ENCODE results near the gene PUM1.
A peak's percentile ranks its signal among the peaks of the same experiment; 100 is the strongest.

Gene PUM1

DNA sequence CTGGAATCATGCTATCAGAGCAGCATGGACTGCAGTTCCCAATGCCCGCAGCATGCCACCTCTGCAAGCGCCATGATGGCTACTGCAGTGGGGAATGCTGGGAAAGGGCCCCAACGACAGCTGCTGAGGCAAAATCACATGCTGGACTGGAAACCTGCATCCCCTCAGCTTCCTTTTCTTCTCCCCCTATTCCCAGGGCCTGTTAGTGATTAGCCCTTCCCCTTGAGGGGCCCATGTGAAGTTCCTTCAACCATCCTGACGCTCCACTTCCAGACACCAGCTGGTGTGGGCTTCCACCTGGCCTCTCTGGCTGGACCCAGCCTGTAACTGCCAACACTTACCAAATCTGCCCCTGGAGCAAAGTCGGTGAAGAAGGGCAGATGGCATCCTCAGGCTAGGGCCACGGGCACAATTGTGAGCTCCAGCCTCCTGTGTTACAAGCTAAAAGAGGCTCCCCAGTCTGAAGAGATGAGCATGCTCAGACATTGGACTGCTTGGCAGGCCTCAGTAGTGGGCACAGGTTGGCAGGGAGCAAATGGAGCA is 134.8 kb downstream of the PUM1 start:
- no peak for DNase-seq (ENCODE audit: low read depth, low spot score)

DNA sequence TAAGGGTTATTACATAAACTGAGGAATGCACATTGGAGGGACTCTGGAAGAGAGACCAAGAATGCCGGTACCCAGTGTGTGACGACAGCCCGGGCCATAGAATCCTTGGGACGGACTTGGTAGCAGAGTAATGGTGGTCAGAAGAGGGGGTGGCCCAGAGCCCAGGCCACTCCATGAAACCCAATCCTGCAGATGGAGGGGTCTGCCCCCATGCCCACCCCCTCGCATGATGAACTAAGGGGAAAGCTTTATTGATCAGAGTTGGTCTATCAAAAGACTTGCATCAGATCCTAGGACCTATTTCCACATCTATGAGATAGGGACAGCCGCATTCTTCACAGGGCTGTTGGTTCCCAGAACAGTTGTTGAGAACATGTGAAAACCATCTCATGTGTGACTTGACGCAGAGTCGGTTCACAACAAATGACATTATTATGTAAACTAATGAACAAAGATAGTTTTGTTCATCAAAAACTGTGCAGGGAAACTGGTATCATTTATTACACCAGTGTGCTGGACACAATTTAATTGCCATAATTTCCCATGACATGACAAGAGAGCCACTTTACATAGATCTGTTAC is 135.5 kb downstream of the PUM1 start:
- DNase-seq (ENCODE audit: low read depth, low spot score): no peak

DNA sequence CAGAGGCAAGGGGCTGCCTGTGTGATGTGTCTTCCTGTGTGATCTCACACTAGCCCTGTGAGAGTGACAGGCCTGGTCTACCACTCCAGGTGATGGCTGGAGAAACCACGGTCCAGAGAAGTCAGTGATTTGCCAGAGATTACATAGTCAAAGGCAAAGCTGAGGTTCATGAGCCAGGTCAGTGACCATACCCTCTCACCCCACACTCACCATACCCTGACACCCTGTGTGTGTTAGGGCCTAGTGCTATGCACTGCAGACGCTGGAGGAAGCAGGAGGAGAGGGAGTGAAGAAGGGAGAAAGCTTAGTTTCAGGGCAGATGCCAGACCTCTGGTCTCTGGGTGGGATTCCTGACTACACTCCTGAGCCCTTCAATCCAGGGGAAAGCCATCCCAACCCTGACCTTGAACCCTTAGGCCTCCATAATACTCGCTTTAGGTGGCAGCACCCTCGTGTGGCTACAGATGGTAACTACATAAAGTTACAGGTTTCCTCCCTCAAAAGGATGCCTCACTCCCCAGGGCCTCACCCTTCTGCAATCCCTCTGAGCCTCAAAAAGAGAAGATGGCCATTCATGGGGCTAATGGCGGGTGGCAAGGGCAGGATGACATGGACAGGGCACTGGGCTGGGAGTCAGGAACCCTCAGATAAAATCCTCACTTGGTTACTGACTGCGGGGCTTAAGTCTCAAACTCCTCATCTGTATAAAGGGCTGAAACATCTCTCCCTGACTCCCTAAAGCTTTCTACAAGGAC is 136.2 kb downstream of the PUM1 start:
- peak; percentile 62 for DNase-seq (ENCODE audit: low read depth, low spot score)

DNA sequence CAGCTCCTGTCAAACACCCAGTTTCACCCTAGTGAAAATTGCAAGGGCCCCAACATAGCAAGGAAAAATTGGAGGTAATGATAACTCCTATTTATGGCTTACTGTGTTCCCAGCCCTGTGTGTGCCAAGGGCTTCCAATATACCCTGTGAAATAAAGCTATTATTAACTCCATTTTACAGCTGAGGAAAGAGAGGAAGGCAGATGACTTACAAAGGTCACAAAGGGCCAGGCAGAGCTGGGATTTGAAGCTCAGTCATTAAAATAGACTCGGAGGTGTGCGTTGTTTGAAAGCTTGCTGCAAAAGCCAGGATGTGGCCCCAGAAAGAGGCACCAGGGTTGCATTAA is 136.8 kb downstream of the PUM1 start:
- DNase-seq (ENCODE audit: low read depth, low spot score): no peak

DNA sequence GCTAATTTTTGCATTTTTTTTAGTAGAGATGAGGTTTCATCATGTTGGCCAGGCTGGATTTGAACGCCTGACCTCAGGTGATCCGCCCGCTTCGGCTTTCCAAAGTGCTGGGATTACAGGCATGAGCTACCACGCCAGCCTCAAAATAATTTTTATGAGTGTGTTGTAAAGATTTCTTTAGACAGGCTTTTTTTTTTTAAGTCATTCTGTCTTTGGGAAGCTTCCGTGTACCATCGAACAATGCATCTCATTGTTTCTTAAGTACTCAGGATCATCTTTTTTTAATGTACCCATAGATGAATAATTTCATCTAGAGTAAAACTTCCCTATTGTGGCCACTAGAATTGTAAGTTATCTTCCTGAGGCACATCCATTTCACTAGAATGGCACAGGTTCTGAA is 137.3 kb downstream of the PUM1 start:
- no peak for DNase-seq (ENCODE audit: low read depth, low spot score)

DNA sequence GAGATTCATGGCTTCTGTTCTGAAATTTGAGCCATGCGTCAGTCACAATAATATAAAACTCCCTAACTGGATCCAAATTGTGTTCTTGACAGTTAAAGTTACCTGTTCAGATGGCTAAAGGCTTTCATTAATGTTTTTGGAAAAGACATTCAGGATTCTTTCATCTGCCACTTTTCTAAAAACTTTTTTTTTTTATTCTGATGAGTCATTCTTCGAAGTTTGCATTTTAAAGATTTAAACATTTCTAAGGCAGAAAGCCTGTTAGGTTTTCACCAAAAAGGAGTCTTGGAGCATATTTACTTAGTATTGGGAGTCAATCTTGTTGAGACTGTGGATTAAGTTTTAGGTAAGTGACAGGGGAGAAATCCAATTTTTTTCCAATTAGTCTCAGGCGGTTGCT is 138.1 kb downstream of the PUM1 start:
- no peak for DNase-seq (ENCODE audit: low read depth, low spot score)

DNA sequence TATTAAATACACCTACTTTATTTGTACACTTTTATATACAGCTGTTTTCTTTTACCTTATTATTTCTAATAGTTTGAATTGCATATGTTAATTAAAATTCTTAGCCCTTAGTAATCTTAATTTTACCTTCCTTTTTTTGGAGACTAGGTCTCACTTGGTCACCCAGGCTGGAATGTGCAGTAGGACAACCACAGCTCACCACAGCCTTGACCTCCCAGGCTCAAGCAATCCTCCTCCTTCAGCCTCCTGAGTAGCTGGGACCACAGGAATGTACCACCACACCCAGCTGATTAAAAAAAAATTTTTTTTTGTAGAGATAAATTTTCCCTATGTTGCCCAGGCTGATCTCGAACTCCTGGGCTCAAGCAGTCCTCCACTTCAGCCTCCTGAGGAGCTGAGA is 141.9 kb downstream of the PUM1 start:
- DNase-seq (ENCODE audit: low read depth, low spot score): no peak

DNA sequence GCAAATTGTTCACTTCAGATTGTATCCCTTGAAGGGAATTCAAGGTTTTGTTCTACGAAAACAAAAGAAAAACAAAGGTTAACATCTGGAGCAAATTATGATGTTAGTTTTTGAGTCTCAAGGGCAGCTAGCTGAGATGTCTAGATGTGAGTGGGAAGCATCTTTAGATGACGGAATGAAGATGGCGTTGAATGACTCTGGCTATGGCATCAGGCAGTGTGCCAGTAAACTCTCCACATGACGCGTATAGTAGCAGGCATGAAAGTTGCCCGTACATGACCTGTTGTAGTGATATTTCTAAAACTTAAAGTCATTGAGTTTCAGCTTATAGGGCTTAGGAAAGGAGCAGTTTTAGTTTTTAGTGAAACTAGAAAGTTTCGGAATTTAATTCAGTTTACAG is 144.7 kb downstream of the PUM1 start:
- DNase-seq (ENCODE audit: low read depth, low spot score): no peak

DNA sequence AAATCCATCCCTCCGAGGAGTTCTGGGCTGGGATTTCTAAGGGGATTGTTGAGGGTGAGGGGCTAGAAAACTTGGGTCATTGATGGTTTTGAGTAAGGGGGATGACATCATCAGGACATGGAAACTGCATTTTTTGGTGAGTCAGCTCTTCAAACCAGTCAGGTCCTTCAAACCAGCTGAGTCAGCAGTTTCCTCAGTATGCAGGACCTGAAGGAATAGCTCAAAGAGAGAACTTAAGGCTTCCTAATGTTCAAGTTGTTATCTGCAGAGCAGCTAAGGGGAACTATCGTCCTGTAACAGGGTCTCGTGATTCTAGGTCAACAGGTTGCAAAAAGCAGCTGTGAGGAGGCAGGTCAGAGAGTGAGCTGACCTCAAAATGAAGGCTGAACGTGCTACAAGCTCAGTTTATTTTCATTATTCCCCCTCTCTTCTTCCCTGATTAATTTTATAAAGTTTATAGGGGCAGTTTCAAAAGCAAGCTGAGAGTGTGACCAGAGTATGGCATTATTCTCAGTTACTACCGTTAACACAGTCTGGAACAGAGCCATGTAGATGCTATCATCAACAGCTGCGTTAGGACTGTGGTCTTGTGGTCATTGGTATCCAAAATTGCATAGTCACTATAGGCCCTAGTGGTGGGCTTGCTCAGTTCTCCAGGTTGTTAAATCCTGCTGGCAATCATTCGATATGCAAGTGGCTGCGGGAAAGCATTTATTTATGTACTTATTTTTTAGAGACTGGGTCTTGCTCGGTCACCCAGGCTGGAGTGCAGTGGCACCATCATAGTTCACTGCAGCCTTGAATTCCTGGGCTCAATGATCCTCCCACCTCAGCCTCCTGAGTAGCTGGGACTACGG is 146.3 kb downstream of the PUM1 start:
- peak; percentile 52 for DNase-seq (ENCODE audit: low read depth, low spot score)

DNA sequence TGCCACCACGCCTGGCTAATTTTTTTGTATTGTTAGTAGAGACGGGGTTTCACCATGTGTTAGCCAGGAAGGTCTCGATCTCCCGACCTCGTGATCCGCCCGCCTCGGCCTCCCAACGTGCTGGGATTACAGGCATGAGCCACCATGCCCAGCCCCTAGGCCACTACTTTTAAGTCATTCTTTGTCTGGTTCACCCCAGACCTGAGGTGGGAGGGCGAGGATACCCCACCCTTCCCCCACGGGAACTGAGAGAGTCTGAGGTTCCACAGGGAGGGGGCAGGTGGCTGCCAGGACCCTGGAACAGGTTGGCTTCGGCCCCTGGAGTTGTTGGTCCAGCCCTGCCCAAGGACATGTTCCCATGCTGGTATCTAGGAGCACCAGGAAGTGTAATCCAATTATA is 149.2 kb downstream of the PUM1 start:
- no peak for DNase-seq (ENCODE audit: low read depth, low spot score)

DNA sequence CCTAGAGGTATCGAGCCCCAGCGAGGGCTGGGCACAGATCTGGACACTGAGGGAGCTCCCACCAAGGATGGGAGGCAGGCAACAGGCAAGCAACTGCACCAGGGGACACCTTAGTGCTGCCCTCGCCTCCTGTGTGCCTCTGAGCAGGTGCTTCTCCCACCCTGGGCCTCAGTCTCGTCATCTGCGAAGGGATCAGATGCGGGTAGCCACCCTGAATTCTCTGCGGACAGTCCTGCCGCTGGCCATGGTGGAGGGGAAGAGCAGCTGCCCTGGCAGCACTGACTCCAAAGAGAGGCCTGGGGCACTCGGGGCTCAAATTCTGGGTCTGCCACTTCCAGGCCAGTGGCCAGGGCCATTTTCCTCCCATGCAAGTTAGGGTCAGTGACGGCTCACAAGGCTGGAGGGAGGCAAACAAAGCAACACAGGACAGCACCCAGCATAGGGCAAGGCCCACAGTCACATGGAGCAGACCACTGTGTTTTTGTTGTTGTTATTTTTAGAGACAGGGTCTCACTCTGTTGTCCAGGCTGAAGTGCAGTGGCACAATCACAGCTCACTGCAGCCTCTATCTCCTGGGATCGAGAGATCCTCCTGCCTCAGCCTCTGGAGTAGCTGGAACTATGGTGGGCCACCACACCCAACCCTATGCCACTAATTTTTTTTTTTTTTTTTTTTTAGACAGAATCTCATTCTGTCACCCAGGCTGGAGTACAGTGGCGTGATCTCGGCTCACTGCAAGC is 149.9 kb downstream of the PUM1 start:
- DNase-seq (ENCODE audit: low read depth, low spot score): no peak

DNA sequence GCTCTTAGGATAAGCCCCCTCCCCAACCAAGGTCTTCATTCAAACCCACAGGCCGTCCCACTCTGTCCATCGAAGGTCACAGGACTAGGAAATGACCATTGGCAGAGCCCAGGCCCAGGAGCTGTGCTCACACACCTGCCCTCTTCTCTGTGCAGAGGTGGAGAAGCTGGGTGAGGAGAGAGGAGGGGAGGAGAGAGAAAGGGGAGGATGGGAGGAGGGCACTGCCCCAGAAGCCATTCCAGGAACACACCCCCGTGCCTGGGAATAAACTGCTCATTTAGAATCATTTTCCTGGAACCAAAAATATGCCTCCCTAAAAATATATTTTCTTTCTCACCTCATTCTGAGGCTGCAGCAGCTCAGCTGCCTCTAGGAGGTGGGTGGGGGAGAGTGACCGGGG is 150.6 kb downstream of the PUM1 start:
- no peak for DNase-seq (ENCODE audit: low read depth, low spot score)

DNA sequence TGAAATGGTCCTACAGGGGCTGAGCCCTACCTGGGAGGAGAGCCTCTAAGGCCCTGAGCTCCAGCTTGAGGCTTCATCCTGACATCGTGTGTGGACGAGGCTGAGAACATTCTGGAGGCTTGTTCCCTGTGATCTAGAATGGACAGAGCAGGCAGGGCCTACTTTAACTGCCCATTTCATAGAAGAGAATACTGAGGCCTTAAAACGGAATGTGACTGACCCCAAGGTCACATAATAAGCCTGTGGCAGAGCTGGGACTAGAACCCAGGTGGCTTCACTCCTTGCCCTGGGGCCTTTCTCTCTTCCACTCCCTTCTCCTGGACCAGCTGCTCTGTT is 151.0 kb downstream of the PUM1 start:
- no peak for DNase-seq (ENCODE audit: low read depth, low spot score)

DNA sequence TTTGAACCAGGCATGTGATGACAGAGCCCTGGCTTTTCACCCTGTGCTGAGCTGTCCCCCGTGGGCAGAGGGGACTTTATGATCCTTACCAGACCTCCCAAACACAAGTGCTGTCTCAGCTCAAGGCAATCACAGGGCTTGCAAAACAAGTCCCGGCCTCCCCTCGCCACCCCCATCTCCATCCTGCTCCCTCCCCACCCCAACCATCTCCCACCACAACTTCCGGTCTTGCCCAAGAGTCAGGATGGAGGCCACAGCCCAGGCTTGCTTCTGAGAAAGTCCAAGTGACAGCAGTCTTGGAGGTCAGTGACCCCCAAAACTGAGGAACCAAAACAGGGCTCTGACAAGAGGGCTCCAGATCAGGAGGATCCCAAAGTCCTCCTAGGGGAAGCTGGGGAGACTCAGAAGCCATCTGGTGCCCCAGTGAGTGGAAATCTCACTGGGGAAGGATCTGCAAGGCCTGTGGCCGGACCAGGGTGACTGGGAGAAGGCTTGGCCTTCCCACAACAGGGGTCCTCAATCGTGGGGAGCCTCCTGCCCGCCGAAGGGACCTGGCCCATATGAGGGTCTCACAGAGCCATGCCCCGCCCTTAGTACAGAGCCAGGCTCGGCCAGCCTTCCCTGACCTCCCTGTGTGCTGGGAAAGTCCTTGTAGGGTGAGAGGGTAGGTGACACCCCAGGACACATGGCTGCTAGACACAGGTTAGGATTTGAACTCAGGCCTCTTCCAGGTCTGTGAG is 152.4 kb downstream of the PUM1 start:
- DNase-seq (ENCODE audit: low read depth, low spot score): peak; percentile 56

DNA sequence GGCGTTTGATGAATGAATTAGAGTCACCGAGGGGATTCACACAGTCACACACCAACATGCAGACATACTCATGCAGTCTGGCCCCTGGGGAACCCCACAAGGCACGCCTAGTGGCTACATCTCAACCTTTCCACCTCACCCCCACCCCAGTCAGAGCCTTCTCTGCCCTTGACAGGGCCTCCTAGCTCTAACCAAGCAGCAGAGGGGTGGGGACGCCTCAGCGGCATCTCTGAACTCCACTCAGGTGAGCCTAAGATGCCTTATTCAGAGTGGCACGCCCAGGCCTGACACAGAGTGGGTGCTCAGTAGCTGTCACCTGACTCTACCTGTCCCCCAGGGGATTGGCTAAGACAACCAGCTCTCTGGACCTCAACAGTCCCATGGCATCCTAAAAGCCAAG is 153.3 kb downstream of the PUM1 start:
- no peak for DNase-seq (ENCODE audit: low read depth, low spot score)

DNA sequence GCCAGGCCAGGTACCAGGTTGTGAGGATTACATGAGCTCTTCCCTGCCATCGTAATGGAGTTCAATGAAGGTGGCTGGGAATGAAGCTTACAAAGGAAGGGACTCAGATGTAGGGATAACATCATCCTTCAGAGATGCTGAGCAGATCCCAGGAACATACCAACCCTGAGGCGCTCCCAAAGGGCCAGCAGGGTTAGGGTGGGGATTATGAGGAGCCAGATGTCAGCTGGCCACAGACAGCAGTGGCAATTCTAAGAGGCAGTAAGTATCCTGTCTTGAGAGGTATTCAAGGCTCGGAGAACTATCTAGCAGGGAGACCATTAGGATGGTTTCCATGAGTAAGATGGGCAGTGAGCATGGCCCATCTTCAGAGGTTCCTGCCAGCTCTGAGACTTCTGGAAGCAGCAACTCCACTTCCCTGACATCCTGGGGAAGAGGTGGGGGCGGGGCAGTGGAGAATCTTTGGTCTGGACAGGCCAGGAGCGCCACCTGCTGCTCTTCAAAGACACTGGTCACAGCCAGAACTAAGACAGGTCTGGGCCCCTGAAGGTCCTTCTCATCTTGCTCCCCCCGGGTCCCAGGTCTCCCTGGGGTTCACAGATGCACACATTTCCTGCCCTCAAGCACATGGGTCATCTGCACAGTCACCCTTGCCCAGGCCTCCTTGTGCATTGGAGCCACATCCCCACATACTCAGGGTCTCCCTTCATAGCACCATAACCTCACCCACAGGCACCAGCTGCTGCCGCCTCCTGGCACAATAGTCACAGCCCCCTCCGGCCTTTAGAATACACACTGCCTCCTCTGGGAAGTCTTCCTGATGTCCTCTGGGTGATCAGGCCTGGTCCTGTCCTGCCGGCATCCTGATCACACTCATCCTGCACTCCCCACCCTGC is 154.2 kb downstream of the PUM1 start:
- peak; percentile 89 for DNase-seq (ENCODE audit: low read depth, low spot score)

DNA sequence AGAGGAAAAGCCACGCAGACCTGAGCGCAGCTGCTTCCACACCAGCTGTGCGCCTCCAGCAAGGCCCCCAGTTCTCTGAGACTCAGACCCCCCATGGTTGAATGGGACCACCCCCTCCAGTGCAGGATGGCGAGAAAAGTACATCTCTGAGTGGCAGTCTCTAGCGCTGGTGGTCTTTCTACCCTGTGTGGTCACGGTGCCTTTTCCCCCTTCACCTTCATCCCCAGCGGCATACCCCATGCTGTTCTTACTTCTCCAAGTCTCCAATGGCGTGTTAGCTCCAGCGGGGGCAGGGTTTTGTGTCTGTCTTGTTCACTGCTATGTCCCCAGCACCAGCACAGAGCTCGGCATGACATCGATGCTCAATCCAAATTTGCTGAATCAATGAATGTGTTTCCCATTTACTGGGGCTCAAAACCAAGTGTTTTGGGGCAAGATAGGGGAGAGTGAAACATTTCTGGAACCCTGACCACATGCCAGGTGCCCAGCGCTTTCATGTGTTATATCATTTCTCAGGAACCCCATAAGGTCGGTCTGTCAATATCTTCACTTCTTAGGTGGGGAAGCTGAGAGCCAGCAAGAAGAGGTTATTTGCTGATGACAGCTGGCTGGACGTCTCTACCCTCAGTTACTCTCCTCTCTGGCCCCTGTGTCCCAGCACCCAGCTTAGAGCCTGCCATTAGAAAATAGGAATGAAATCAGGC is 156.0 kb downstream of the PUM1 start:
- peak; percentile 60 for DNase-seq (ENCODE audit: low read depth, low spot score)

DNA sequence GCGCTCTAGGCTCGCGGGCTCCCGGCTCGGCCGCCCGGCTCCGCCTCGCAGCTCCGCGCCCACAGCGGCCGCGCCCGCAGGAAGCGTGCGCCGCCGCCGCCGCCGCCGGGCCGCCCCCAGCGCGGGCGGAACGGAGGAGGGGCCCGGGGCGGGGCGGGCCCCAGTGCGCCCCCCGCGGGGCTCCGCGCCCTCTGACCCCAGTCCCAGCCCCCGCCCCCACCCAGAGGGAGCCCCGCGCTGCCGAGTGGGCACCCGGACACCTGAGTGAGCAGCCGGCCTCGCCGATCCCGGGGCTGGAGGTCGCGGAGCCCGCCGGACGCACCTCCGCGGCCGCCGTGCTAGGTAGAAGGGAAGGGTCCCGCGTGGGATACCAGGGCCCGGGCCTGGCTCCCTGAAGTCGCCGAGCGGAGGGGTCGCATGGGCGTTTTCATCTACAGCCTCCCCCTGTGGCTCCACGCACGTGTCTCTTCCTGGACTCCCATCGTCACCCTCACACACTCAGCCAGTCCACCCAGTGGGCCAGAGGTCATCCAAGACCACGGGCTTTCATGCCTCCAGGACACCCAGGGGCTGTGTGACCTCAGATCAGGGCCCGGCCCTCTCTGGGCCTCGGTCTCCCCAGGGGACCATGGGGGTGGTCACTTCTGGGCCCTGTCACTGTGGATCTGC is 156.7 kb downstream of the PUM1 start, which contains the start of gene SDC3:
SDC3 (minus strand) TSS at position 63 of the 669 bp plus-strand sequence. CDS start 172 bp downstream, outside the sequence.
- DNase-seq (ENCODE audit: low read depth, low spot score): no peak

DNA sequence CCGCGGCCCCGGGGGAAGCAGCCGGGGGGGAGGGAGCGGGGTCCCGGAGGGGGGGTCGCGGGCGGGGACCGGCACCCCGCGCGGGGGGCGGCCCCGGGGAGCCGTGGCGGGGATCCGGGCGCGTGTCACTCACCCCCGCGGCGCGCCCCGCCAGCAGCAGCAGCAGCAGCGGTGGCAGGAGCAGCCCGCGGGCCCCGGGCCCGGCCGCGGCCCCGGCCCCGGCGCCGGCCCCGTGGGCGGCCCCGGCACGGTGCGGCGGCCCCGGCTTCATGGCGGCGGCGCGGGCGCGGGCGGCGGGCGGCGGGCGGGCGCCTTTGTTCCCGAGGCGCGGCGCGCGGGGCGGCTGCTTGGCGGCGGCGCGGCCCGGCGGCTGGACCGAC is 157.2 kb downstream of the PUM1 start:
- DNase-seq (ENCODE audit: low read depth, low spot score): no peak

Data from ELF-1 (cell line).